Large intestine (tissue), 12 donors: ENCODE data around the gene RTP1. TPM values are rescaled to one million over a fixed set of nuclear protein-coding genes. Genes with fewer than 3 reads are reported as not detected.
"Not testable (repeated sequence)": the region's sequence is repeated elsewhere in the genome, so short reads cannot be mapped to it uniquely, and the experiment has no call there.

Experiments used
- DNase-seq, 2 donors: peaks; one replicate each; pipeline versions ENCODE4 v3.0.0 to v3.0.0-alpha.2; 2013
- H3K27ac ChIP-seq: one replicate; pipeline ENCODE4 v1.5.1; 2013; ENCODE audit warnings: low read length
- H3K27me3 ChIP-seq: 2 replicates; pipeline ENCODE4 v1.6.1; 2013; ENCODE audit warnings: low read length; ENCODE audit not compliant: control insufficient read depth, insufficient read depth
- H3K36me3 ChIP-seq: 2 replicates; pipeline ENCODE4 v1.6.1; 2013; ENCODE audit warnings: low read length; ENCODE audit not compliant: control insufficient read depth, insufficient read depth
- H3K4me1 ChIP-seq: one replicate; pipeline ENCODE4 v1.6.1; 2013; ENCODE audit warnings: low read length; ENCODE audit not compliant: control insufficient read depth, insufficient read depth
- H3K4me3 ChIP-seq: one replicate; pipeline ENCODE4 v1.5.1; 2013; ENCODE audit warnings: low read length
- H3K9me3 ChIP-seq: one replicate; pipeline ENCODE4 v1.6.1; 2013; ENCODE audit warnings: mild to moderate bottlenecking, low read depth, low read length, moderate library complexity; ENCODE audit not compliant: control insufficient read depth
- WGBS: methylation state at CpG from one replicate; pipeline ENCODE4 v1.1.5; 2013; ENCODE audit warnings: low lambda C conversion rate; ENCODE audit not compliant: insufficient coverage; 5-methylcytosine and 5-hydroxymethylcytosine counted together
- long read RNA-seq, 11 donors: transcript quantifications; one replicate each; lab custom pipeline, GENCODE V29; 2026
- polyA plus RNA-seq: library from polyadenylated mRNA; unstranded; fragments of 120-200 nt; gene quantifications from one replicate; pipeline ENCODE4 v1.2.1, GENCODE V29; 2013

RTP1 gene
- polyA plus RNA-seq: 0.12 TPM
- long read RNA-seq, donor 1: 0 reads
- long read RNA-seq, donor 2: 0 reads
- long read RNA-seq, donor 3: 0 reads
- long read RNA-seq, donor 4: 0 reads
- long read RNA-seq, donor 5: 0 reads
- long read RNA-seq, donor 6: 0 reads
- long read RNA-seq, donor 7: 0 reads
- long read RNA-seq, donor 8: 0 reads
- long read RNA-seq, donor 9: 0 reads
- long read RNA-seq, donor 10, partial matches to known transcripts: 0 of 1 reads
- long read RNA-seq, donor 10, other reads (novel, unspliced or antisense): 0 of 1 reads
- long read RNA-seq, donor 11, partial matches to known transcripts: 0 of 1 reads
- long read RNA-seq, donor 11, other reads (novel, unspliced or antisense): 0 of 1 reads

DNA sequence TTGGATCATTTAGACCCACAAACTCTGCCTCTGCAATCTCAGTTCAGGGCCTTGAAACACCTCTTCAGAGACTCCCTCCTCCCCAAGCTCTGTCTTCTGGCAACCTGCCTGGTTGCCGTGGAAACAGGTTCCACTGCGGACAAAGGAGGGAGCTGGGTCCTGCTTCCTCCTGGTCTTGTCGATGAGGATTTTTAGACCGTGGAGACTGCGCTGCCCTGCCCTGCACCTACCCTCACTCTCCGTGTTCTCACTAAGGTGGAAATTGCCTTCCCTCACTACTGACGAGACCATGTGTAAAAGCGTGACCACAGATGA, at the start of gene RTP1:
RTP1 (plus strand) TSS at position 152 of the 315 bp plus-strand sequence; CDS start at position 182, 30 bp downstream.
- H3K9me3 ChIP-seq: no peaks in the 10 kb centered on the region
- H3K4me3 ChIP-seq: no peak within 1 kb of the TSS
- H3K27me3 ChIP-seq: no peaks in the 10 kb centered on the region
- no CpG with 5 or more reads among the region's 8 CpGs for WGBS
- H3K36me3 ChIP-seq: no peaks in the 10 kb centered on the region
- H3K4me1 ChIP-seq: no peaks in the 10 kb centered on the region
- H3K27ac ChIP-seq: no peak within 1 kb of the TSS
- no peak for DNase-seq

GRCh38 chr3:187150186-187150585, 47.1 kb upstream of the RTP1 start:
- no CpG with 5 or more reads among the region's 7 CpGs for WGBS
- Histone ChIP-seq H3K27ac (no peak overlapping the region), H3K27me3 (no peaks in the 10 kb centered on the region)

DNA sequence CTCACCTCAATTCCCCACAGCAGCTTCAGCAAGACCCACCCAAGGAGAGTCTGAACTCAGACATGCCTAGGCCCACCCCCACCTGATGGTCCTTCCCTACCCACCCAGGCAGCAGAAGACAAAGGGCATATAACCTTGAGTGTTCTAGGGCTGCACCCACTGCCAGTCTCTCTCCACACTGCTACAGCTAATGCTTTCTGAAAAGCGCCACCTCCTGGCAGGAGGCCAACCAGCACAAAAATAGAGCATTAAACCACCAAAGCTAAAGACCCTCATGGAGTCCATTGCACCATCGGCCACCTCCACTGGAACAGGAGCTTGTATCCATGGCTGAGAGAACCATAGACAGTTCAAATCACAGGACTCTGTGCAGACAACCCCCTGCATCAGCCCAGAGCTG, 46.7 kb upstream of the RTP1 start:
- Histone ChIP-seq H3K4me3 (no peak overlapping the region), H3K27ac (no peak overlapping the region), H3K9me3 (peaks cover 3% of the 10 kb centered on the region), H3K36me3 (no peaks in the 10 kb centered on the region), H3K27me3 (no peaks in the 10 kb centered on the region), H3K4me1 (no peaks in the 10 kb centered on the region)
- no CpG with 5 or more reads among the region's 2 CpGs for WGBS
- DNase-seq: no peak

More at GRCh38 chr3:187150186-187150585, 47.1 kb upstream of the RTP1 start:
- no peak overlapping the region for H3K4me3 ChIP-seq
- H3K9me3 ChIP-seq: peaks cover 3% of the 10 kb centered on the region
- DNase-seq: no peak
- no peaks in the 10 kb centered on the region for H3K4me1 ChIP-seq
- no peaks in the 10 kb centered on the region for H3K36me3 ChIP-seq

GRCh38 chr3:187161556-187161955, 35.7 kb upstream of the RTP1 start:
- DNase-seq: no peak
- Histone ChIP-seq H3K4me1 (peaks cover 8% of the 10 kb centered on the region), H3K9me3 (peaks cover 4% of the 10 kb centered on the region), H3K27ac (no peak overlapping the region), H3K36me3 (no peaks in the 10 kb centered on the region), H3K4me3 (no peak overlapping the region), H3K27me3 (no peaks in the 10 kb centered on the region)

DNA sequence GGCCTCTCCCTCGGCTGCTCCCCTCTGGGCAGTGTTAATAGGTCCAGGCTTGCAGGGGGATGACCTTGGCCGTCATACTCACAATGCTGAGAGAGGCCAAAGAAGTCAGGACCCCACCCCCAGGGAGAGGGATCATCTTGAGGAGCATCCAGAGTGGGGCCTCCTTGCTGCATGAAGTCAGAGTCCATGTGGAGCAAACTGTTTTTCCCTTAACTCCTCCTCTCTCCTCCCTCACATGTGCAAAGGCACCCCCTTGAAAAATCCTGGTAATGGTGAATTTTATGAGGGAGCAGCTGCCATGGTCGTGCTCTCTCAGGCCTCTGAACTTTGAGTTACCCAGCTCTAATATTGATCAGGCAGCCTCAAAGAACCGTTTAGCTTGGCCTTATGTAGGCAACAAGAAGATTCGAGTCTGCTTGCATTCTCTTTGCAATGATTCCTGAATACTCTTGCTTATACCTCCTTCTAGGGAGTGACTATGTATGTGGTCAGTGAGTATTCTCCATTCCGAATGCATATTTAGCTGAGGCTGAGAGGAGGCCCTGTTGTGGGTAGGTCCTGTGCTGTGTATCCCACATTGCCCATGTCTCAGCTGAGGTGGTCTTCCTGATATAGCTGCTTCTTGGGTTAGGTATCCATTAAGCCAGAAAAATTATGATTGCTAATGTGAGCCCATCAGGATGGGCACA, 34.9 kb upstream of the RTP1 start:
- peak in 1 of 2 donors; percentile 42 for DNase-seq
- H3K36me3 ChIP-seq: no peaks in the 10 kb centered on the region
- WGBS: no CpG with 5 or more reads among the region's 6 CpGs

DNA sequence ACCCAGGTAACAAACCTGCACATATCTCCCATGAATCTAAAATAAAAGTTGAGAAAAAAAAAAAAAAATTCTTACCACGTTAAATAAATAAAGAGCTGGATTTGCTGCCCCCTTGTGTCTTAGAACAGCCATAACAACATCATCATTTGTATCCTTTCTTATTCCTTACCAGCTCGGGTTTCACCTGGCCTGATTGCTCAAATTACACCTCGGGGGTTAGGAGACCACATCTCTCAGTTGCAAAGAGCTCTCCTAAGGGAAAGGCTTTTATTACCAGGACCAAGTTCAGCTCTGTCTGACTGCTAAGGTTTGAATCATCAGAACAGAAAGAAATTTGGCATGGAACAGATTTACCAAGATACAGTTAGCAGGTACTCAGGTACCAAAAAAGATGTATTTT, 32.1 kb upstream of the RTP1 start:
- no peak overlapping the region for H3K4me3 ChIP-seq
- peak; percentile 42 to 47 for DNase-seq
- no peaks in the 10 kb centered on the region for H3K9me3 ChIP-seq
- no CpG with 5 or more reads among the region's 3 CpGs for WGBS
- no peaks in the 10 kb centered on the region for H3K36me3 ChIP-seq
- no peaks in the 10 kb centered on the region for H3K27me3 ChIP-seq
- no peak overlapping the region for H3K27ac ChIP-seq
- H3K4me1 ChIP-seq: peaks cover 8% of the 10 kb centered on the region

More for the DNA sequence above, 34.9 kb upstream of the RTP1 start:
- Histone ChIP-seq H3K9me3 (peaks cover 4% of the 10 kb centered on the region), H3K4me1 (peaks cover 8% of the 10 kb centered on the region), H3K4me3 (no peak overlapping the region), H3K27me3 (no peaks in the 10 kb centered on the region), H3K27ac (no peak overlapping the region)

DNA sequence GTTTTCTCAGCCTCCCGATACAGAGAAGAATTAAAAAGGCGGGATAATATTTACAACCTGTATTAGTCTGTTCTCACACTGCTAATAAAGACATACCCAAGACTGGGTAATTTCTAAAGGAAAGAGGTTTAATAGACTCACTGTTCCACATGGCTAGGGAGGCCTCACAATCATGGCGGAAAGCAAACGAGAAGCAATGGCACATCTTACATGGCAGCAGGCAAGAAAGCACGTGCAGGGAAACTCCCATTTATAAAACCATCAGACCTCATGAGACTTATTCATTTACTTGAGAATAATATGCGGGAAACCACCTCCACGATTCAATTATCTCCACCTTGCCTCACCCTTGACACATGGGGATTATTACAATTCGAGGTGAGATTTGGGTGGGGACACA, 30.5 kb upstream of the RTP1 start:
- WGBS: no CpG with 5 or more reads among the region's 8 CpGs
- H3K27ac ChIP-seq: no peak overlapping the region

DNA sequence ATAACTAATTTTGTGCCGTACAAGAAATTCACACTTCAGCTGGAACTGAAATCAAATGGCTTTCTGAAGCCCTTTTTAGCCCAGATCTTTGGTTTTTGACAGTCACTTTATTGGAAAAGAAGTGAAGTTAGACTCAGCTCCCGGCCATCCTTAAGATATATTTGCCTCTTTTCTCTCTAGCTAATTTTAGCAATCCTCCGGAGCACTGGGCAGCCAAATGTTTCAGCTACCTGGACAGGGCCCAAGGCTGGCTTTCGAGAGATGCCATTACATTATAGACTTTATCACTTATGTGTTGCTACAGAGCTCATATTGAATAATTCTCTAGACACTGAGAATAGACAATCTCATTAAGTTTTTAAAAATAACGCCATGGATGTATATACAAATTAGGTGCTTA, 29.5 kb upstream of the RTP1 start:
- H3K4me1 ChIP-seq: peaks cover 3% of the 10 kb centered on the region
- no peaks in the 10 kb centered on the region for H3K9me3 ChIP-seq
- no peaks in the 10 kb centered on the region for H3K36me3 ChIP-seq
- H3K27me3 ChIP-seq: no peaks in the 10 kb centered on the region
- WGBS: 100% methylated on average over 3 of the region's 5 CpGs
- H3K27ac ChIP-seq: no peak overlapping the region
- H3K4me3 ChIP-seq: no peak overlapping the region
- DNase-seq: no peak

More for the DNA sequence above, 30.5 kb upstream of the RTP1 start:
- Histone ChIP-seq H3K36me3 (no peaks in the 10 kb centered on the region), H3K27me3 (no peaks in the 10 kb centered on the region), H3K9me3 (no peaks in the 10 kb centered on the region), H3K4me1 (peaks cover 8% of the 10 kb centered on the region), H3K4me3 (no peak overlapping the region)
- DNase-seq: no peak

DNA sequence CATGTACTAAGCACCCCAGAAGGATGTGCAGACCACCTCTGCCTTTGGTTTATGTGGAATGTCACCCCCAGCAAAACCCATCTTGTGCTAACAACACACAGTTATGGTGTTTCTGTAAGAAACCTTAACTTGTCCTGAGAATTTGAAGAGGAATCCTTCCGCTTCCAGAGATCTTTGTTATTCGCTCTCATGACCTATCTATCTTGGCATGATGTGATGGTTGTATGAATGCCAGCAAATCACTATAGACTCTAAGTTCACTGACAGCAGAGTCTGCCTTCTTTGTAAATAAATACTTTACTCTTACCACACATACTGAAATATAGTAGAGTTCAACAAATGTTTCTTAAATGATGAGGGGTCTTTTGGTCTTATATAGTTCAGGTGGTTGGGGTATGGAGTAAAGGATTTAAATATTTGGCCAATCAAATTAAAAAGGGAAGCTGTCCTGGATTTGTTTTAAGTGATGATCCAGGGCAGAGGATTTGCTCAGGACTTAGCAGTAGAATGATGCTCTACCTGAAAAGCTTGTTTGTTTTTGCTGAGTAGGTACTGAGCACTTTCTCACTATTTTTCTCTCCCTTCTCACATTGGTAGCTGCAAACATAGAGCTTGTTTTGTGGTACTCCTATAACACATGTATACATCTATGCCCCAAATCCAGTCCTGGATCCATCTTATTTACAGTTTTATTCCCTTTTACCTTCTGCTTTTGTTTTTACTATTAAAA, 27.9 kb upstream of the RTP1 start:
- Histone ChIP-seq H3K4me3 (no peak overlapping the region), H3K36me3 (no peaks in the 10 kb centered on the region), H3K4me1 (peaks cover 6% of the 10 kb centered on the region), H3K27ac (no peak overlapping the region), H3K27me3 (no peaks in the 10 kb centered on the region), H3K9me3 (no peaks in the 10 kb centered on the region)
- no peak for DNase-seq
- WGBS: no CpG with 5 or more reads among the region's 2 CpGs

DNA sequence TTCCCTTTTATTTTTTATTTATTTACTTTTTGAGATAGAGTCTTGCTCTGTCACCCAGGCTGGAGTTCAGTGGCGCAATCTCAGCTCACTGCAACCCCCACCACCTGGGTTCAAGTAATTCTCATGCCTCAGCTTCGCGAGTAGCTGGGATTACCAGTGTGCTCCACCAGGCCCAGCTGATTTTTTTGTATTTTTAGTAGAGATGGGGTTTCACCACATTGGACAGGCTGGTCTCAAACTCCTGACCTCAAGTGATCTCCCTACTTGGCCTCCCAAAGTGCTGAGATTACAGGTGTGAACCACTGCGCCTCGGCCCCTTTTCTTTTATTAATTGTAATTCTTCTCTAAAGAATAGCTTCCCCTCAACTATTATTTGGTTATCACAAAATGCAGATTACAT, 26.4 kb upstream of the RTP1 start:
- not testable (repeated sequence) for H3K4me1 ChIP-seq, DNase-seq, H3K36me3 ChIP-seq, H3K4me3 ChIP-seq, H3K27me3 ChIP-seq, H3K9me3 ChIP-seq, H3K27ac ChIP-seq
- WGBS: no CpG with 5 or more reads among the region's 5 CpGs
